ENCODE data around the gene WNT9A.

WNT9A gene

DNA sequence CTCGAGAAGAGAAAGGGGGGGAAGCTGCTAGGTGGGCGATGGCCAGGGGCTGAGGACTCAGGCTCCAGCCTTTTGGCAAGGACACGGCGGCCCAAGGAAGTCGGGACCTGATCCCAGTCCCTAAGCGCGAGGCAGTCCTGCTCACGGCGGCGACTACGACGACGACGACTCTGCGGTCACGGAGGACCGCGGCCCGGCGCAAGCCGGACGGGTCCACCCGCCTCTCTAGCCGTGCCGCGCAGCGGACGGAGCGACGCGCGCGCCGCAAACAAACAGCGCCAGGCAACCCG, 401 bp downstream of the WNT9A start:
- H3K36me3 ChIP-seq: no peaks in the 10 kb centered on the region
- H3K4me1 ChIP-seq: no peaks in the 10 kb centered on the region; the same call in 1 of the 2 replicates
- no peaks in the 10 kb centered on the region for H3K9me3 ChIP-seq
- H3K27me3 ChIP-seq: peaks cover 34% of the 10 kb centered on the region
- TF ChIP-seq, protein P1, sequence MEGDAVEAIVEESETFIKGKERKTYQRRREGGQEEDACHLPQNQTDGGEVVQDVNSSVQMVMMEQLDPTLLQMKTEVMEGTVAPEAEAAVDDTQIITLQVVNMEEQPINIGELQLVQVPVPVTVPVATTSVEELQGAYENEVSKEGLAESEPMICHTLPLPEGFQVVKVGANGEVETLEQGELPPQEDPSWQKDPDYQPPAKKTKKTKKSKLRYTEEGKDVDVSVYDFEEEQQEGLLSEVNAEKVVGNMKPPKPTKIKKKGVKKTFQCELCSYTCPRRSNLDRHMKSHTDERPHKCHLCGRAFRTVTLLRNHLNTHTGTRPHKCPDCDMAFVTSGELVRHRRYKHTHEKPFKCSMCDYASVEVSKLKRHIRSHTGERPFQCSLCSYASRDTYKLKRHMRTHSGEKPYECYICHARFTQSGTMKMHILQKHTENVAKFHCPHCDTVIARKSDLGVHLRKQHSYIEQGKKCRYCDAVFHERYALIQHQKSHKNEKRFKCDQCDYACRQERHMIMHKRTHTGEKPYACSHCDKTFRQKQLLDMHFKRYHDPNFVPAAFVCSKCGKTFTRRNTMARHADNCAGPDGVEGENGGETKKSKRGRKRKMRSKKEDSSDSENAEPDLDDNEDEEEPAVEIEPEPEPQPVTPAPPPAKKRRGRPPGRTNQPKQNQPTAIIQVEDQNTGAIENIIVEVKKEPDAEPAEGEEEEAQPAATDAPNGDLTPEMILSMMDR (IDR thresholded peaks at IDR 0.05; ENCODE audit: low read depth, low read length): no peak
- no peak overlapping the region for H3K4me3 ChIP-seq (ENCODE audit: low read depth, low read length)
- no peak for DNase-seq

DNA sequence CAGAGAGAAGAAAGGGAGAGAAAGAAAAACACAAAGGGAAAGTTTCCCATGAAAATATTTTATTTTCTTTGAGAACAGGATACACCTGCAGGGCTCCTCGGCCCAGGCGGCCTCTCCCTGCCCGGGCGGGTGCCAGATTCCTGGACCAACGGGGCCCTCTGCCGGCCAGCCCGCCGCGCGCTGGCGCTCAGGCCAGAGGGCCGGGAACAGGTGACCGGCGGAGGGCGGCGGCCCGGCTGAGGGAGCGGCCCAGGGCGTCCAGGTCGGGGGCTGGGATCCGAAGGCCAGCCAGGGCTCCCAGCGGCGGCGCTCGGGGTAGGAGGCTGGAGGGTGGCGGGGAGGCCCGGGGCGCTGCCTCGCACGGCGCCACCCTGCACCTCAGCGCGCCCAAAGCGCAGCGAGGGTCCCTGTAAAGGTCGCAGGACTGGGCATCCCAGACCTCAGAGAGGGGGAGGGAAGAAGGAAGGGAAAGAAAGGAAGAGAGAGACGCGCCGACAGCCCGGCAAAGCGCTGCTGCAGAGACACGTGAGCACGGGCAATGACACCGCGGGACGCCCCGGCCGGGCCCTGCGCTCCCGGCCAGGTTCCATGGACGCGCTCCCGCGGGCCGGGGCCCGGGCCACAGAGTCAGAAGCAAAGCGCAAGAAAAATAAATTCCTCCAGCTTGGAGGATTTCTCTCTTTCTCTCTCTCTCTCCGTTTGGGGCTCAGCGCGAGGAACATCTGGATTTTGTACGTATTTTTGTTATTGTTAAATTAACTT, 927 bp downstream of the WNT9A start:
- Histone ChIP-seq H3K4me3 (ENCODE audit: low read depth, low read length) (no peak overlapping the region), H3K36me3 (no peaks in the 10 kb centered on the region), H3K4me1 (no peaks in the 10 kb centered on the region; the same call in 1 of the 2 replicates), H3K9me3 (no peaks in the 10 kb centered on the region), H3K27me3 (peaks cover 34% of the 10 kb centered on the region)
- DNase-seq: peak; percentile 79
- TF ChIP-seq, protein P1 (IDR thresholded peaks at IDR 0.05; ENCODE audit: low read depth, low read length): peak; percentile 63

DNA sequence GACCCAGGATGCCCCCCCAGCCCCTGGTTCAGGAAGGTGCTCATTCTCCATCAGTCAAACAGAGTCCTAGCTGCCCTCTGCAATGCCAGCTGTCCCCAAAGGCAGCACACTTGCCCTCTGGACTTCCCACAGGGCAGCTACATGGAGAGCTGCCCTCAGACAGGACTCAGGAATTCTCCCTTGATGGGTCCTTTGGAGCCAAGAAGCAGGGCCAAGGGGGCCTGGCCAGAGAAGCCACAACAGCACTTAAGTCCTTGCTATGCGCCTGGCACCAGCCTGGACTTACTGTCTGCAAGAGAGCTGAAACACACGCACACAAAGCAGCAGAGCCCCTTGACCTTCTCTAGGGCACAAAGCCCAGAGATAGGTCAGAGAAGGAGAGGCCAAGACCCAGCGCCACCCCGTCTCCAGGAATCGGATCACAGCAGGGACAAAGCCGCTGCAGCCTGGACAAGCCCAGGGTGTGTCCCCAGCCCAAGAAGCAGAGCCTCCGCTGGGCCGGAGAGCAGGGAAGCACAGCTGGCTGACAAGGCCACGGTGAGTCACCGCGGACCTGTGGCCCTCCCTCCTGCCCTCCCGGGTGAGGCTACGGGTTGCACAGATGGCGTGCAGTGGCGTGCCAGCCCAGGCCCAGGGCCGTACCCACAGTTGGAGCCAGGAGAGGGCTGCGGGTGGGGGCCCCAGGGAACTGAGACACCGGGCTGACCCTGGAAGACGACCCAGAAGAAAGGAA, 1.7 kb downstream of the WNT9A start:
- Histone ChIP-seq H3K27me3 (peaks cover 34% of the 10 kb centered on the region), H3K4me3 (ENCODE audit: low read depth, low read length) (no peak overlapping the region), H3K9me3 (no peaks in the 10 kb centered on the region), H3K36me3 (no peaks in the 10 kb centered on the region), H3K4me1 (no peaks in the 10 kb centered on the region; the same call in 1 of the 2 replicates)
- TF ChIP-seq, protein P1 (IDR thresholded peaks at IDR 0.05; ENCODE audit: low read depth, low read length): no peak
- peak; percentile 18 for DNase-seq

DNA sequence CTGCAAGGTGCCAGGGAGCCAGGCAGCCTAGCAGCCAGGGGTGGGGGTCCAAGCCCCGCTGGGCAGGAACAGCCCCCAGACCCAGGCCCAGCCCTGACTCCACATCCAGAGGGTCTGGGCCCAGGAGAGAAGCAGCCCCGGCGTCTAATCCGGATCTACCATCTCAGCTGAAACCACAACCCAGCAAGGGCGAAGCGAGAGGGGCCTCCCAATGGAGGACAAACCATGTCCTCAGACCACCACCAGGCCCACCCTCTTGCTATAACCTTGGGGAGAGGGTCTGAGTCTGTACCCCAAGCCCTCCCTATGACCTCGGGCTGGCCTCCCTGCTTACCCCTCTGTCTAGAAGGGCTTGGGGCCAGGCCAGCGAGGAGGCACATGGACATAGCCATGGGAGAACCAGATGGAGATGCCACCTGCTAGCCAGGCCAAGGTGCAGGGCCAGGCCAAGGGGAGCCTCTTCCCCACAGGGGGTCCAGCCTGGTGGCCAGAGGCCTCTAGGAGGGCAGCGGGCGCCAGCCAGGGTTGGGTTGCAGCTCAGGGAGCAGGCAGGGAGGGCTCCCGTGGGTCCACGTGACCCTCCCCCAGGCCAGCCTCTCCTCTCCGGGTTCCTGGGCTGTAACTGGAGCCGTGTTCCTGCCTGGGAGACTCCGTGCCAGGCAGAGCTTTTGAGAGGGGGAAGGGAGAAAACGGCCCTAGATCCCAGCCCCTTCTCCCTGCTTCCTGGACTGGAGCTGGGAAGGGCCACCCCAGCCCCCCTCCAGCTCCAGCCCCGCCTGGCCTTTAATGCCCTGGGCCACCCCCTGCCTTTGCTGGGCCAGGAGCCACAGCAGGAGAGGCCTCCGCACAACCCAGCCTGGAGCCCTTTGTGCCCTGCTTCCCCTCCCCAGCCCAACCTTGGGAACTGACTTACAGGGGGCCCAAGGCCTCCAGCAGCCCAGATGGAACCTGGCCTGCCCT, 2.5 kb downstream of the WNT9A start:
- no peaks in the 10 kb centered on the region; the same call in 1 of the 2 replicates for H3K4me1 ChIP-seq
- peaks cover 34% of the 10 kb centered on the region for H3K27me3 ChIP-seq
- H3K4me3 ChIP-seq (ENCODE audit: low read depth, low read length): no peak overlapping the region
- H3K9me3 ChIP-seq: no peaks in the 10 kb centered on the region
- TF ChIP-seq, protein P1 (IDR thresholded peaks at IDR 0.05; ENCODE audit: low read depth, low read length): no peak
- DNase-seq: no peak
- no peaks in the 10 kb centered on the region for H3K36me3 ChIP-seq

DNA sequence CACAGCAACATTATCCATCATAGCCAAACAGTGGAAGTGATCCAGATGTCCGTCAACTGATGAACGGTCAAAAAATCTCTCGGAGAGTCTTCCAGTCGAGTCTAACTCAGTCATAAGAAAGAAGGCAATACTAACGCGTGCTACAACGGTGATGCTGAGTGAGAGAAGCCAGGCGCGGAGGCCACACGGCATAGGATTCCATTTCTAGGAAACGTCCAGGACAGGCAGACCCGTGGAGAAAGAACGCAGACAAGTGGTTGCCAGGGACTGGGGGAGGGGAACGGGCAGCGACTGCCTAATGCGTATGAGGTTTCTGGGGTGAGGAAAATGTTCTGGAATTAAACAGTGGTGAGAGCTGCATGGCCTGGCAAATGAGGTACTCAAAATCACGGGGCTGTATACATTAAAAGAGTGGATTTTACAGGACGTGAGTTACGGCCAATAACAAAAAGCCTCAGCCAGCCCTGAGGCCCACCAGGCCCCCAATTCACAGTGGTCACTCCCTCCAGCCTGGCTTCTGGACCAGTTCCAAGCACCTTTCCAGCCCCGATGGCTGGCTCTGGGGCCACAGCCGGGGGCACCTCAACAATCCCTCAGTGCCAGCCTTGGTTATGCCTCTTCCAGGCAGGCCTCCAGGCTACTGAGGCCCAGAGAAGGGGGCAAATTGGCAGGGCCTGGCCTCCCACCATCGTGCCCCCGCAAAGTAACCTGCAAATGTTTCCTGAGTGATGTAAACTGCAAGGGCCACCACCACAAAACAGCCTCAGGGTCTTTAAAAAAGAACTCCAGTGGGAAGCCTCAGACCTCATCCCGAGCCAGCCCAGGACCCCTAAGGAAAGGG, 3.4 kb downstream of the WNT9A start:
- TF ChIP-seq, protein P1 (IDR thresholded peaks at IDR 0.05; ENCODE audit: low read depth, low read length): no peak
- H3K4me3 ChIP-seq (ENCODE audit: low read depth, low read length): no peak overlapping the region
- peaks cover 31% of the 10 kb centered on the region for H3K27me3 ChIP-seq

More for the DNA sequence above, 3.4 kb downstream of the WNT9A start:
- no peaks in the 10 kb centered on the region for H3K9me3 ChIP-seq
- H3K36me3 ChIP-seq: no peaks in the 10 kb centered on the region
- H3K4me1 ChIP-seq: no peaks in the 10 kb centered on the region; the same call in 1 of the 2 replicates
- DNase-seq: no peak

Measured in BE2C (cell line).